ENCODE data around the gene MREG.
"Not testable (repeated sequence)": the region's sequence is repeated elsewhere in the genome, so short reads cannot be mapped to it uniquely, and the experiment has no call there.

Gene MREG

DNA sequence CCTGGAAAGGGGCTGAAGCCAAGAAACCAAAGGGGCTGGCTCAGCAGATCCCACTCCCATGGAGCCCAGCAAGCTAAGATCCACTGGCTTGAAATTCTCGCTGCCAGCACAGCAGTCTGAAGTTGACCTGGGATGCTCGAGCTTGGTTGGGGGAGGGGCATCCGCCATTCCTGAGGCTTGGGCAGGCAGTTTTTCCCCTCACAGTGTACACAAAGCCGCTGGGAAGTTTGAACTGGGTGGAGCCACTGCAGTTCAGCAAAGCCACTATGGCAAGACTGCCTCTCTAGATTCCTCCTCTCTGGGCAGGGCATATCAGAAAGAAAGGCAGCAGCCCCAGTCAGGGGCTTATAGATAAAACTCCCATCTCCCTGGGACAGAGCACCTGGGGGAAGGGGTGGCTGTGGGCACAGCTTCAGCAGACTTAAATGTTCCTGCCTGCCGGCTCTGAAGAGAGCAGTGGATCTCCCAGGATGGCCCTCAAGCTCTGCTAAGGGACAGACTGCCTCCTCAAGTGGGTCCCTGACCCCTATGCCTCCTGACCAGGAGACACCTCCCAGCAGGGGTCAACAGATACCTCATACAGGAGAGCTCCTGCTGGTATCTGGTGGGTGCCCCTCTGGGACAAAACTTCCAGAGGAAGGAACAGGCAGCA lies 24.7 kb downstream of the MREG start:
- DNase-seq (ENCODE audit: low read depth), result not testable (repeated sequence)

DNA sequence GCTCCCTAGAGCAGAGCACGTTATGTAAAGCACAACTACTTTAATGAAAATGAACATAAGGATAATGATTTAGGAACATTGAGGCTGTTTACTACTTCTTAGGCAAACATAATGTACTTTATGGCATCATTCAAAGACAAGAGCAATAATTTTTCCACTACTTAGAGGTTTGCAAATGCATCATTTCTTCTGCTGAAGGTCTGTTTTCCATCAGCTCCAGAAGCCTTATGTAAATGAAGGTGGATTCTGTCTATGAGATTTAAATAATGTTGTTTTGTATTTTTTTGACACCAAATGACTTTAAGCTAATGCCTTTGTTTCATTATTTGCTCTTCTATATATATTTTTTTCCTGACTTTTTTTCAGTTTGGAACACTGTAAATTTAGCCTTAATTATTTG lies 28.1 kb downstream of the MREG start:
- DNase-seq (ENCODE audit: low read depth), result no peak

DNA sequence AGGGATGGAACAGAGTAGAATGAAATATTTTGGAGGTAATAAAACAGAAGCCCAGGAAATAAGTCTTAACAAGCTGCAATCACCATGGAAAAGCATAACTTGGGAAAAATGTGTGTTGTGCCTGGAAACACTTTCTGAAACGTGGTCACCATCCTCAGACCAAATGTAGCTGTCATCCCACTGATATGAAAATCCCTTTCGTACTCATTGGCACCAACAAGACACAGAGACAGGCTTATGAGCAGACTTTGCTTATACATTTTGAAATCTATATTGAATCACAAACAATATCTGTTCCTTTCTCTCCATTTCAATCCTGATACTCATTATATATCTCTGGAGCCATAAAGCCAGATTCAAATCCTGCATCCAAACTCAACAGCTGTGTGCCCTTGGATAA lies 28.7 kb downstream of the MREG start:
- DNase-seq (ENCODE audit: low read depth), result no peak

DNA sequence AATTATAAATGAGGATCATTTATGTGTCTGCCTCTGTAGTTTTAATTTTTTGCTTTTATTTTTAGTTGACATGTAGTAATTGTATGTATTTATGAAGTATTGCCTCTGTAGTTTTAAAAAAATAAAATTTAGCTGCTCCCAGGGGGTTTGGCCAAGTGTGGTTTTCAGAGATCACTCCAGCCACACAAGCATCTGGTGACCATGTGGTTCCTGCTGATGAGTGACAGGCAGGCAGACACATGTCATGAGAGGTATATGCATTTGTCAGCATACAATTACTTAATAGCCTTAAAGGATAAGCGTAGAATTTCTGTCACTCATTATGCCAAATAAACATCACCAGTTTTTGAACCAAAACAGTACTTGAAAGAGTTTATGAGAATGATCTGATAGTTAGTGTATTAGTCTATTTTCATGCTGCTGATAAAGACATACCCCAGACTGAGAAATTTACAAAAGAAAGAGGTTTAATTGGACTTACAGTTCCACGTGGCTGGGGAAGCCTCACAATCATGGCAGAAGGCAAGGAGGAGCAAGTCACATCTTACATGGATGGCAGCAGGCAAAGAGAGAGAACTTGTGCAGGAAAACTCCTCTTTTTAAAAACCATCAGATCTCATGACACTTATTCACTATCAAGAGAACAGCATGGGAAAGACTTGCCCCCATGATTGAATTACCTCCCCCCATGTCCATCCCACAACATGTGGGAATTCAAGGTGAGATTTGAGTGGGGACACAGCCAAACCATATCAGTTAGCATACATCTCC lies 29.6 kb downstream of the MREG start:
- DNase-seq (ENCODE audit: low read depth), result no peak

DNA sequence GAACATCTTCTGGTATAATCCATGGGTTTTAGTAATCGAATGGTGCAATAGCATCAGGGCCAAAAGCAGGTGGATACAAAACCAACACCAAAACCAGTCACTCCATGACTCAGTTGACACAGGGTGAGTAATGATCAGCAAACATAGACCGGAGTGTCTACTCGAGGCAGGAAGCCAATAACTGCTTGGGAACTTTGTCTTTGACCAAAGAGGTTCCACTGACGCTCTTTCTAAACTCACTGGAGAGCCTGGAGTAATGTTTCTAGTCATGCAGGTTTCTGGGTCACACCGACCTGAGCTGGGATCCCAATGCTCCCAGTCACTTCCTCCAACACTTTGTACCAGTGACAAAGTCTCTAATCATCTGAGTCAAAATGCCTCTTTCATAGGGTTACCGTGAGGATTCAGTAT lies 30.9 kb downstream of the MREG start:
- no peak for DNase-seq (ENCODE audit: low read depth)

DNA sequence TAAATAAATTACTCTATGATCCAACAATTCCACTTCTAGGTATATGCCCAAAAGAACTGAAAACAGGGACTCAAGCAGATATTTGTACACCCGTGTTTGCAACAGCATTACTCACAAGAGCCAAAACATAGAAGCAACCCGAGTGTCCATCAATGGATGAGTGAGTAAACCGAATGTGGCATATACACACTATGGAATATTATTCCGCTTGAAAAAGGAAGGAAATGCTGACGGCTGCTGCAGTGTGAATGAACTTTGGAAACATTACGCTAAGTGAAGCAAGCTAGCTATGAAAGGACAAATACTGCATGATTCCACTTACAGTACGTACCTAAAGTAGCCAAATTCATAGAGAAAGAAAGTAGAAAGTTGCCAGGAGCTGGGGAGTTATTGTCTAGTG lies 32.2 kb downstream of the MREG start:
- no peak for DNase-seq (ENCODE audit: low read depth)

DNA sequence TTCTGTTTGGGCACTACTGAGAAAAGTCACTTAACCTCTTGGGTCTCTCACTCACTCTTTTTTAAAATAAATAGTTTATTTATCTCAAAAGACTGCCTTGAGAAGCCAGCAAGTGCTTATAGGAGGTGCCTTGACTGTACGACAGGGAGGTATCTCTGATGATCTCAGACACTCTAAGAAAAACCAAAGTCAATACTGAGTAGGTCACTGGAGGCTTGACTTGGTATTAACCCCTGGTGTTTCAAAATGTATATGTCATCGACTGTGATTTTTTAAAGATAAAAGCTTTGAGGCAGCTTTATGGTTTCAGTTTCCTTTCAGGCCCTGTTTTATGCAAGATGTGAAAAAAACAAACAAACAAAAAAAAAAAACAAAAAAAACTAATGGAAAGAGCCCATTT lies 33.7 kb downstream of the MREG start:
- DNase-seq (ENCODE audit: low read depth), result no peak

DNA sequence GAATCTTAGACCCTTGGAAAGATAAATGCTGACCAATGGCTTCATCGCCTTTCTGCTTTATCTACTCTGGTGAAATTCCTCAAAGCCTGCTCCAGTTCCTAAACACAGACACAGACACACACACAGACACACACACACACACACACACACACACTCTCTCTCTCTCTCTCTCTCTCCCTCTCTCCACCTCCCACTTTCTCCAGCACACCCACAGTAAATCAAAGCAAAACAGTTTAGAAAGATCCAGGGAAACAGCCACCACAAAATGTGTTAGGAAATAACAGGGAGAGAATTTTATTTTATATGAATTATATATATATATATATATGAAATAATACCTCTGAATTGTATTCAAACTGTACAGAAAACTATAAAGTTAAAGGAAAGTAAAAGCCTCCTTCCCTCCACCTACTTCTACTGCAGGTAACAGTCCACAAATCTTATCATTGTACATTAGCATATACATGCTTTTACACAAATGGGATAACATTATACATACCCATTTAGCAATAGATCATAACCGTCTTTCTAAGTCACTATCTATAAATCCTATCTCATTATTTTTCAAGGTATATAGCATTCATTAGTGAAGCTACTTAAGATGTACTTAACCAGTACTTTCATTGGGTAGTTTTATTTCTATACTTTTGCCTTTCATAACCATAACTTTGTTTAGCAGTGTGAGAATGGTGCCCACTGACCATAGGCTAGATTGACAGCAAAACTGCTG lies 38.5 kb downstream of the MREG start:
- DNase-seq (ENCODE audit: low read depth), result no peak

DNA sequence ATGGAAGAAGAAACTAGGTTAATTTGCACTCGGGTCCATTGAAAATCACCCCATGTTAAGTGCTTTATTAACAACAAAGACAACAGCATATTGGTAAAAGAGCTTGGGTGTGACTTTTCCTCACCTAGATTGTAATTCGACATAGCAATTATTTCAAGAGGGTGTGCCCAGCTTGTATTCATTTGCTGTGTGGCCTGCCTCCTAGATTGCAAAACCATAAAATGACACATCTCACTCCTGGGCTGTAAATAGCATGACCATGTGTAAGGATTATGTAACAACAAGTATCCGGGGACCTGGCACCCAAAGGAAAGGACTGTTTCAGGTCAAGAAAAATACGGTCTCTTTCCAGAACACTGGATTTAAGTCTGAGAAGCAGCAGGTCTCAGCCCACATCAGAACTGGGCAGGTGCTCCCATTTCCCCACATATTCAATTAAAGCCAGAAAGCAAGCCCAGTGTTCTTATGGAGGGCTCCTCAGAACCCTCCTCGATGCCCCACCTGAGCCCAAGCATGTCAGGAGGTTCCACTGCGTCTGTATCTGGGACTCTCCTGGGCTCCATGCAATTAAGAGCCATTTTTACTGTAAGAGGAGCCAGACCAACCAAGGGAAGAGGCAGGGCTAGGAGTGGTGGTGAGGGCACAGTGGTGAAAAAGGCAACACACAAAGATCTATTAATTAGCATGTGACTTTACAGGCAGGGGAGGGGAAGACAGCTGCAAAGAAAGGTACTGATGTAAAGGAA lies 39.2 kb downstream of the MREG start:
- DNase-seq (ENCODE audit: low read depth), result no peak

DNA sequence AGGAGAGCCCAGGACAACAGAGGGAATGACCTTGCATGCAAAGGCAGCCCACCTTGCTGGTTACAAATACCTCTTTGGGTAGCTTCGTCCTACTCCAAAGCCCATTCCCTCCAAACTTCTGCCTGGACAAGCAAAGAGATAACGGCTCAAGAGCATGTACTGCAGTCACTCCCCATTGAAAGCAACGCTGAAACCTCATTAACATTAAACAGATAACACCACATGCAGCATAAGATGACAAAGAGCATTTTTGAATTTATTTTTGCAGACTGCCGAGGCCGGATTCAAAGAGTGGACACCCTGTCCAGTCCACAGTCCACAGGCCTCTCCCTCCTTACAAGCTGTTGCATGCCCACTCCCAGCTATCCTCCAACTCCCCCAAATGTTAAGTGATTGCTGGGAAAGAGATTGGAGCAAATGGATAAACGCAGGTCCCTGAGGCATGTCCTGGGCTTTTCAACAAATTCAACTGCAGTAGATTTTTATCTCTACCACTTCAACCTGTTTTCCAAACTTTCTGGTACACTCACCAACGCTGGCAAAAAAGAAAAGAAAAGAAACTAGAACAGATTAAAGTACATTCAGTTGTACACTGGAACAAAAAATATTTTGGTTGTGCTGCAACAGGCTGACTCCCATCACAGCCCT lies 40.1 kb downstream of the MREG start:
- DNase-seq (ENCODE audit: low read depth), result no peak

DNA sequence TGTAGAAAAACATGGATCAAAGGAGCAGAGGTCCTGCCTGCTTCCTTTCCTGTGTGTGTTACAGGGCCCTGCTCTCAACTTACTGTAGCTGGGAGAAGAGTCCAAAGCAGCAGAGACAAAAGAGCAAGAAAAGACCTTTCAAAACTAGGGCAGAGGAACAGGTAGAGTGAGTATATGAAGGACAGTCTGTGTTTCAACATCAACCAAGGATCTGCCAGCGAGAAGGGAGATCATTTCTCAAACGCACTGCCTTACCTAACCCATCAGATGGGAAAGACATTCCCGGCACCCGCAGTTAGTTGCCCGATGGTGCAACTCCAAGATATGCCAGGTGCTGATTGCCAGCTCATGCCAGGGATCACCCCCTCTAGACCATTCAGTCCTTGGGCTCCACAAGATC lies 41.7 kb downstream of the MREG start:
- no peak for DNase-seq (ENCODE audit: low read depth)

DNA sequence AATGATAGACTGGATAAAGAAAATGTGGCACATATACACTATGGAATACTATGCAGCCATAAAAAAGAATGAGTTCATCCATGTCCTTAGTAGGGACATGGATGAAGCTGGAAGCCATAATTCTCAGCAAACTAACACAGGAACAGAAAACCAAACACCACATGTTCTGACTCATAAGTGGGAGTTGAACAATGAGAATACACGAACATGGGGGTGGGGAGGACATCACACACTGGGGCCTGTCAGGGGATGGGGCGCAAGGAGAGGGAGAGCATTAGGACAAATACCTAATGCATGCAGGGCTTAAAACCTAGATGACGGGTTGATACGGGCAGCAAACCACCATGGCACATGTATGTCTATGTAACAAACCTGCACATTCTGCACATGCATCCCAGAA lies 42.5 kb downstream of the MREG start:
- not testable (repeated sequence) for DNase-seq (ENCODE audit: low read depth)

DNA sequence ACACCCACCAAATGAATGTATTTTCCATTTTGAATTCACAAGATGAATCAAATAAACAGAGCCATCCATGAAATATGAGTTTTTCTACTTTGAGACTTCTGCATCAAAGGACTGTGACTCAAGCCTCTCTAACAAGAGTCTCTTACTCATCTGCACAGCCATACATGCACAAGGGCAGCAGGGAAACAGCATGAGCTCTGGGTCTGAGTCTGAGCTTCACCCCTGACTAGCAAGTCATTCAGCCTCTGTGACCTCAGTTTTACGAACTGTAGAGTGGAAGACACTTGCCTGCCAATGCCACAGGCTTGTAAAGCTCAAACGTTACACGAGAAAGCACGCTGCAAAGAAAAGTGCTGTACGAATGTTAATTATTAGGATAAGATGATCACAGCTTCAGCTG lies 42.9 kb downstream of the MREG start:
- DNase-seq (ENCODE audit: low read depth), result no peak

DNA sequence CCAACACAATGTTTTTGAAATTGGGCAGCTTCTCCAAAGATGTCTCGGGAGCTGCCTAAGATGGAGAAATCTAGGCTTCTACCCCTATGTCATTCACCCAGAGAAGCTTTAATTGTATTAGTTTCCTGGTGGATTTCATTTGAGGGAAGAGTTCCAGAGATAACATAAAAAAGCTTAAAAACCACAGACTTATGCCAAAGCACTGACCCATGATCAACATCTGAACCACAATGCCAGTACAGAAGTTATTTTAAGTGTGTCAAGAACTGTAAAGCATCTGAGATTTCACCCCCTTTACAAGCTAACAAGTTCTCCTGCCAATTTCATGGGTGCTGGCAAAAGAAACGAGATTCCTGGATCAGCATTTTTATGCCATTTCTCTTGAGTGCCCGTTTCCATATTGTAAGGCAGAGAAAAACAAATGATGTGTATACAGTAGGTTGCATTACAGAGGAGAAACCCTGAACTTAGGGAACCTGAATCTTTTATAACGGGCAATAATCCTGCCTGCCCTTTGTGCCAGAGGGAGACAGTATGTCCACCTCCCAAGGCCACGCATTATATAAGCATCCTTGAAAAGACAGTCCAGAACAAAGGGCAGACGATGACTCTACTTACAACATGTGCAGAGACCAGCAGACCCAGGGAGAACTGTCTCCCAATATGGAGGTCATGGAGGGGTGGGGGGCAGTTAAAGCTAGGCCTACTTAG lies 44.1 kb downstream of the MREG start:
- no peak for DNase-seq (ENCODE audit: low read depth)

DNA sequence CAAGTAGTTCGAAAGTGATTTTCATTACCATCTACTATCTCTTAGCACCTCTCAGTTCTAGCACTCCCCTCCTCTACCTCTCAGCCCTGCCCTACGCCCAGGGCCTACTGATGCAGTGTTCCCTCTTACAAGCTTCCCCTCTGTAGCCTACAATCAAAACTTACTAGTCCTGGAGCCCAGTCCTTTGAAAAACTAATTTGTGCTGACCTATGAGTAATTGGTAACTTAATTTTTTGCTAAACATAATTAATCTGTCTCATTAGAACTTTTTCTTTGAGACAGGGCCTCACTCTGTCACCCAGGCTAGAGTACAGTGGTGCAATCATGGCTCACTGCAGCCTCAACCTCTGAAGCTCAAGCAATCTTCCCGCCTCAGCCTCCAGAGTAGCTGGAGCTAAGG lies 44.9 kb downstream of the MREG start:
- no peak for DNase-seq (ENCODE audit: low read depth)

DNA sequence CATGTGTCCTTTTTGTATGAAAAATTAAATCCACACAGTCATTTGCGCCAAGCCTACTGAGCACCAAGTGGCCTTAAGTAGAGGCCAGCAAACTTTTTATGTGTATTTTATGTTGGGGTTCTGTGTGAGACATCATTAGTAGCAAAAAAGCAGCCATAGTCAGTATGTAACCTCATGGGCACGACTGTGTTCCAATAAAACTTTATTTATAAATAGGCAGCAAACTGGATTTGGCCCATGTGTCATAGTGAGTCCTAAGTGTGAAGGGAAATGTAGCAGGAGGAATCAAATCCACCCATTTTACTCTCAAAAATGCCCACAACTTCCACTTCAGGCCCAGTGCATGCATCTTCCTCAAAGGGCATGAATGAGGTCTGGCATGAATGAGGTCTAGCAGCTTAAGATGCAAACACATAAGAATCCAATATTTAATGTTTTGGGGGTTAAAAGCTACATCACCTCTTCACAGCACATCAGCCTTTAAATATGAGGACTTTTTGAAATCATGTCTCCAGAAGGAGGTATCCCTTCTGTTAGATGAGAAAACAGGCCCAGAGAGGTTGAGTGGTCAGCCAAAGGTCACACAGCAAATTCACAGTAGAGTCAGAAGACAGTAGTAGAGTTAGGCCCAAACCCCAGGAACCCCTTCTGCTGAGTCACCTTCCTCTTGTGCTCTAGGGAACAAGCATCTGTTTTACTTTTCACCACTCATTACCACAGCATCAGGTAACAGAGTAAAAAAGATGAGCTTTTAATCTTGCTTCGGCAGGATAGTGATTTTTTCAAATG lies 45.6 kb downstream of the MREG start:
- DNase-seq (ENCODE audit: low read depth), result no peak

DNA sequence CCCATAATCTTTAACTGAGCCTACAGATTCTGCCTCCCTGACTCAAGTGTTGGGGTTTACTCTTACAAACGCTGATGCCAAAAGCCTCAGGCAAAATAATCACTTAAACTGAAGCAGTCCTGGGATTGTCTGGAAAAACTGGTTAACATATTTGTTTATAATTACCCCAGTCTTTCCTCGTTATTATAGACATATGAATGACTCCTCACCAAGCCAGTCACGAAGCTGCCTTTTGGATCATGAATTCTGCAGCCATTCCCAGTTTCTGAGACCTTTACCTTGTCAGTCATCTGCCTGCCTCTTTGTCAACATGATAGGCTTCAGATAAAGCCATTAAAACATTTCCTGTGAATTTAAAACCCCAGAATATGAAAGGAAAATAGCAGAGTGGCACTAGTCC lies 46.4 kb downstream of the MREG start:
- no peak for DNase-seq (ENCODE audit: low read depth)

DNA sequence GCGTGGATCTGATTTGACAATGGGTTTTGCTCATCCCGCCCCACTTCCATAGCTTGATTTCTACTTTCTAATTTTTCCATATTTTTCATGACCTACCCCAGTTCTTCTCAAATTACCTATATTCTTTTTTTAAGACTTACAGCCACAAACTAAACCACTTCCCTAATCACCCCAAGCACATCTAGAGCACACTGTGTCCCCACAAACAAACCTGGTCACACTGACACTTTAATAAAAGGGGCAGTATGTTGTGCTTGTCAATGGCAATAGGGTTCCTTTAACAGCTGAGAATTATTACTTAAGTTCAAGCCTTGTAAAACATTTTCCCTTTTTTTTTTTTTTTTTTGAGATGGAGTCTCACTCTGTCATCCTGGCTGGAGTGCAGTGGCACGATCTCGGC lies 47.1 kb downstream of the MREG start:
- no peak for DNase-seq (ENCODE audit: low read depth)

DNA sequence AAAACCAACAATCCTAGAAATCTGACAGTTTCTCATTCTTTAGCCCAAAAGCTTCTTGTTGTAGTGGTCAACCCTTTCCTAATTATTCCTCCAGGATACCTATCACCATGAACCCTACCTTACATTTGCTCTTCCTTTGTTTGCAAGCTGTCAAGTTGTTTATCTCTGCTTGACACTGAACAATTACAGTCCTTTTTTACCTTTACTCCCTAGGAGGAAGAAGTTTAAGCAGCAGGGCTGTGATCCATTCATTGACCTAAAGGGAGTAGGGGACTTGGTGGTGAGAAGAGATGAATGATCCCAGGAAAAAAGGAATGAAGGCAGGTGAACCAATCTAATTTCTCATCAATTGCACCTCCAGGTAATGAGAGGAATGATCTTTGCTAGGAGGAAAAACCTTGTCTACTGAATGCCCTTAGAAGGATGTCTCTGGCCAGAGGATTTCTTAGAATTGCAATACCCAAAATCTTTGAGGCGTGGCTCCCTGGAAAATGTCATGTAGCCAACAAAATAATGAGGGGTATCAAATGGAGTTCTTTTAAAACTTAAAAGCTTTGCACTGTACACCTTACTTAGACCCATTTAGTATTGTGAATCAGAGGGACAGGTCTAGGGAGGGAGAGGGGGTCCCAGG lies 47.7 kb downstream of the MREG start:
- no peak for DNase-seq (ENCODE audit: low read depth)

DNA sequence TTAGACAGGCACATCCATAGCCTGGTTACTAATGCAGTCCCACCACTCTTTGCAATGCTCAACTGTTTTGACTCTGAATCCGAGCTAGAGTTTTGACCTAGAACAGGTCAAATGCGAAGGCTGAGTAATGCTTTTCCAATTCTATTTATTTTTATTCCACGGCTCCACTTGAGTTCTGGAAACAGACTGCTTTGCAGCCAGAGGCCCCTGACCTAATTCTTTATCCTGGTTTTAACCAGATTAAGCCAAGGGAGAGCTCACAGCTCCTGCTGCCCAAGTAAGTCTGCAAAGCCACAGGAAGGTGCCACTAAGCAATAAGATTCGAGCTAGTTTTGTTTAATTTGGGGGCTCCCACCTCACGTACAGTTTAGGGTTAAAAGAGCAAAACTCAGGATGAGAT lies 51.4 kb downstream of the MREG start:
- no peak for DNase-seq (ENCODE audit: low read depth)

Data from stimulated activated CD8-positive, alpha-beta memory T cell treated with anti-CD3 and anti-CD28 coated beads, Interleukin-7, amount 100 ng/mL, for 24 hours (primary cell).